NCI-H128 (cell line): ENCODE measurements around the gene MCM3AP.
"Not testable (repeated sequence)": the region's sequence is repeated elsewhere in the genome, so short reads cannot be mapped to it uniquely, and the experiment has no call there.

Experiments
- DNase-seq: peaks from one replicate; lab custom pipeline; 2025; ENCODE audit not compliant: unreplicated experiment; lab: John Stamatoyannopoulos, UW

MCM3AP gene

DNA sequence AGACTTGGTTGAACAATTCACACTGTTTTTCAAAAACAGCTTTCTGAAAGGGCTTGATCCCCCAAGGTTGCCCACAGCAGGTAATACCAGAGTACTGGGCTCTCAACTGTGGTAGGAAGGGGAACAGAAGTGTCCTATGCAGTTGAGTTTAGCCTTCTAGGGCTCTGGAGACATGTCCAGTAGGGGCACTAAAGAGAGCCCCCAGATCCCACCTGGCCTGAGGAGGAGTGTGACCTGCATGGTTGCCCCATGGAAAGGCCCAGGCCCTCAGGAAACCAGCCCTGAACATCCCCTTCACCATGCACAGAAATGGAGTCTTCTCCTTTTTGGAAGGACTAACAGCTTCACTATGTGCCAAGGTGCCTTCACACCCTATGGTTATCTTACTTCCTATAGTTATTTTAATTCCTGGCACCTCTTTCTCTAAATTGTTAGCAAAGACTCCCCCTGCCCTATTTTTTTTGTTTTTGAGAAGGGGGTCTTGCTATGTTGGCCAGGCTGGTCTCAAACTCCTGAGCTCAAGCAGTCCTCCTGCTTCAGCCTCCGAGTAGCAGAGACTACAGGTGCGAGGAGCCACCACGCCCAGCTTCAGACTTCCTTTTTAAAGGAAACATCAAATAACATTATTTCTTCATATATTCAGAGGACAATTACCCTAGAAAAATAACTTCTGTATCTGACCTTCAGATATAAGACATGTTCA lies 40.0 kb downstream of the MCM3AP start:
- DNase-seq = no peak

DNA sequence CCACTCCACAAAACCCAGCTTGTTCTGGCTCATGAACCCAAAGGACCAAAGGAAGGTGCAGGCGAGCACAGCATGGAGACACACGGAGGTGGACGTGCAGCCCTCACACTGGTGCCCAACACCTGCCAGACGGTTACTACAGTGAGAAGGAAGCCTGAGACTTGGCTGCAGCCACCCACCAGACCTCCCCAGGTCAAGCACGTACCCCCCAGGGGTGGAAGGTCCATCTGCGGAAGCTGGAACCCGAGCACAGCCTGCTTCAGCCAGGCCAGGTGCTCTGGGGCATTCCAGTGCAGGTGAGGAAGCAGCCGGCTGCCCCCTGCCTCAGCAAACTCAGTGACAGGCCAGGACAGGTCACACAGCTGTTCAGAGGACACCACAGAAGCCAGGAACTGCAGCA lies 40.8 kb downstream of the MCM3AP start:
- DNase-seq = no peak

GRCh38 chr21:46243960-46244361 lies 41.5 kb downstream of the MCM3AP start:
- DNase-seq = no peak

DNA sequence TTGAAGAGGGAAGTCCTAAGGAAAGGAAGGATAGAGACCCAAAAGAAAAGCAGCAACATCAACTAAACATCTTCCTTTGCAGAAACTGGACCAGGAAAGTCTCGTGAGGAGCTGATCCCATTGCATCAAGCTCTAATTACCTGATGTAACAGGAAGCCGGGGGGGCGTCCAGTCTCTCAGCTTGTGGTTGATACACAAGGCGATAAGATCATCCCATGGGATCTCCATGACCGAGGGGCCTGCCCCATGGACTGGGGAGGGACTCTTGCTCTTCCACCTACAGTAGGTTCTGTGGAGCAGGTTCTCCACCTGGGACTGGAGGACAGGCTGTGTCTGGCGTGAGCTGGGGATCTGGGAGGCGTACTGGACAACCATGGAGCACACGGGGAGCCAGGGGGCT lies 42.1 kb downstream of the MCM3AP start:
- no peak for DNase-seq

GRCh38 chr21:46241577-46241976 lies 43.8 kb downstream of the MCM3AP start:
- not testable (repeated sequence) for DNase-seq

DNA sequence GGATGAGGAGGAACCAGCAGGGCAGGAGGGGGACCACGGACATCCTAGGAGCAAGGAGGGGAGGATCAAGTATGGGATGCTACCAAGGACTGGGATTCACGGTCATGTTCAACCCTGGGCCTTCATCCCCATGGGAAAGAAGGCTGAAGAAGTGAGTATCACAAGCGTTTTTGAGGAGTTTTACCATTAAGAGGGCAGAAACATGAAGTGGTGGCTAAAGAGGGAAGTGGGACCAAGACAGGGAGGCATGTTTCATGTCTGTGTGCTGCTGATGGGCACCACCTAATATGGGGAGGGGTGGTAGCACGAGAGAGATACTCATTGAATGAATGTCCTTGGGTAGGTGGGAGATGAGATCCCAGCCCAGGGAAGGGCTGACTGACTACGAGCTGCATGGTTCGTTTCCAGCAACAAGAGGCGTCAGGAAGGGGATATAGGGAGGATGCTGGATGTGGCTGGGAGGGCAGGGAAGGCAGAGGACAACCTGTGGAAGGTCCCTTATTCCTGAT lies 45.5 kb downstream of the MCM3AP start:
- no peak for DNase-seq

DNA sequence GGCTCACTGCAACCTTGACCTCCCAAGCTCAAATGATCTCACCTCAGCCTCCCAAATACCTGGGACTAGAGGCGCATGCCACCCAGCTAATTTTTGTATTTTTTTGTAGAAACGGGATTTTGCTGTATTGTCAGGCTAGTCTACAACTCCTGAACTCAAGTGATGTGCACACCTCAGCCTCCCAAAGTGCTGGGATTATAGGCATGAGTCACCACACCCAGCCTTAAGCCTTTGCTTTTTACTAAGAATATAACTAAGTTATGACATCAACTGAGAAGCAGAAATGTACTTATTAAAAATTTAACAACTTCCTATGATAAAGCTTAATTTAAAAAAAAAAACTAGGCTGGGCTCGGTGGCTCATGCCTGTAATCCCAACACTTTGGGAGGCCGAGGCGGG lies 47.9 kb downstream of the MCM3AP start:
- DNase-seq = no peak

DNA sequence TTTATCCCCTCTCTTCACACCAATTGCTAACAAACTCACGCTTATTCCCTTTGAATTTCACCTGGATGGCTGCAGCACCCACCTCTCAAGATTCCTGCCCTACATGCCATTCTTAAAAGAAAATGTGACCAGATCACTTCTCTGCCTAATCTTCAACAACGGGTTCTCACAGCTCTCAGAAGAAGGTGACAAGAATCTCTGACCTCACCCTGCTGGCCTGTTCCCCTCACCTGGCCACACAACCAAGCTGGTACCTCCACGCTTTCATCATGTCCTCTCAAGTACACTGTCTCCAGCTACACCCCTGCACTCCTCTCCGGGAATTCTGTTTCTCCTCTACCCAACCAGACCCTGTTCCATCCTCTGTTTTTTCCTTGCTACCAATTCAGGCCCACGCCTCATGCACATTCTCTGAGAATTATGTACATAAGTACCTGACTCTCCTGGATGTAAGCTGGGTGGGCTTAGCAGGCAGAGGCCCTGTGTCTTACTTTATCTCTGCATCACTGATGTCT lies 50.9 kb downstream of the MCM3AP start:
- DNase-seq = no peak

GRCh38 chr21:46229923-46230260 lies 55.5 kb downstream of the MCM3AP start:
- no peak for DNase-seq

DNA sequence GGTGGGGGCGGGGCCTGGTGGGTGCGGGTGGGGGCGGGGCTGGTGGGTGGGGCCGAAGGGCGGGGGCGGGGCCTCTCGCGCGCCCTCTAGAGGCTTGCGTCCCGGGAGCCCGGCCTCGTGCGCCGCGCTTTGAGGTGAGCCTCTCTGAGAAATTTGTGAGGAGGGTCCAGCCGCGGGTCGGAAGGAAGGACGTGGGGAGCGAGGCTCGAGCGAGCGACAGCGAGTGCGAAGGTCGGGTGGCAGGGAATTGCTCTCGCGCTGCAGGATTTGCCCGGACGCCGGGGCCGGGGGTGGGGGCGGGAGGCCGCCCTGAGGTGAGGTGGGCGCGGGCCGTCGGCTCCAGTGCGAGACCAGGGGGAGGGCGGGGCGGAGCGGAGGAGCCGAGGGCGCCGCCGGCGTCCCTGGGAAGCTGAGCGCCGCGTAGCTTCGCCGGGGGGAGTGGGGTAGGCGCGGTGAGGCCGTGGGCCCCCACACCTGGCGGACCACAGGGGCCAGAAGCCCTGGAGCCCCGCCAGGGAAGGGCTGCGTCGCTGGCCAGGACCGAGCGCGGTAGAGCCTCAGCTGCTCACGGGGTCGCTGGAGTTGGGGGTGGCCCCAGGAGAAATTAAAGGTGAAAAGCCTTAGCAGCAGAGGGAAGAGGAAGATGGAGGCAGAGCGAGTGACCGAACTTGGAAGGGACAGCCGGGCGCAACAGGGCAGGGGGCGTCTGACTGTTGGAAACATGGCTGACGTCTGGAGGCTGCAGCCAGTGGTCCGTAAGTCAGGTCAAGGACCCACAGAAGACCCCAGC lies 56.1 kb downstream of the MCM3AP start:
- DNase-seq = no peak

DNA sequence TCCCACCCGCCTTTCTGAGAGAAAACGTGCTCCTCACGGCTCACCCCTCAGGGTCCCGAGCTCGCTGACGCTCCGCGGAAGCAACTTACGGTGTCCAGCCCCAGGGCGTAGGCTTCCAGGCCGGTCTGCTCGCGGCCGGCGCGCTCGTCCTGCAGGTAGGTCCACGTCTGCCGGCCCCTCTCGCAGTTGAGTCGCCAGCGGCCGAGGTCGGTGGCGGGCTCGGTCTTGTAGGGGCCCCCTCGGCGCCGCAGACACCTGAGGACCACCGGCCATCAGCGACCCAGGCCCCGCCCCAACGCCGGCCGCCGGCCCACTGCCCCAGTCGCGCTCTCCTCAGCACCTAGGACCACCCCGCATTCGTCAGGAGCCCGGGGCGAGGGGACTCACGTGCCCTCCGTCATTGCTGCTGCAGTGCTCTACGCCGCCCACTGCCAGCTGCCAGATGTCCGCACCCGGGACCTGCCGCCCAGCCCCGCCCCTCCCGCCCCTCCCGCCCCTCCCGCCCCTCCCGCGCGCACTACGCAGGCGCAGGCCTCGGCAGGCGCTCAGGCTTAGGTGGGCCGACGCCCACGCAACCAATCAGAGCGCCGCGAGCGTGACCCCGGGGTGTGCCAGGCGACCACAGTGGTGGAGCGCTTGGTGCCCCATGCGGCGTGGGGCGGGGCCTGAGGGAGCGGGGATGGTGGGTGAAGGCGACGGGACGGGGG lies 56.9 kb downstream of the MCM3AP start, which contains the start of gene LSS:
Gene LSS, minus strand, starts transcription at position 430 of the 707 bp plus-strand sequence. Its CDS starts 29 bp downstream, at position 401.
- peak; percentile 95 for DNase-seq

GRCh38 chr21:46227811-46228344 lies 57.5 kb downstream of the MCM3AP start:
- no peak for DNase-seq

GRCh38 chr21:46226920-46227599 lies 58.4 kb downstream of the MCM3AP start:
- no peak for DNase-seq

DNA sequence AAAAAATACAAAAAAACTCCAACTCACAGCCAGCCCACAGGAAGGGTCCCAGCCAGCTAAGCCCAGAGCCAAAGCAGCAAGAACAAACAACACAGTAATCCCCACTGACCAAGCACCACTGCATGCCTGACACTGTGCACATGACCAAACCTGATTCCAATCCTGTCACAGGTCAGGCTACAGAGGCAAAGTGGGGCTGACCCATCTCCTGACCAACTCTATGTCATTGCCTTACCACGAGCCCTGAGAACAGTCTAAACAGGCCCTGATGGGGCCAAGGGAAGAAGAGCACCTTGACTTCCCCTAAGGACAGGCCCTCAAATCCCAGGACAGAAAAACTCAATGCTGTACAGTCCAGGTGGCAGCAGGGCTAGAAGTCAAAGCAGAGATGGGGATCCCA lies 59.3 kb downstream of the MCM3AP start:
- DNase-seq = no peak

DNA sequence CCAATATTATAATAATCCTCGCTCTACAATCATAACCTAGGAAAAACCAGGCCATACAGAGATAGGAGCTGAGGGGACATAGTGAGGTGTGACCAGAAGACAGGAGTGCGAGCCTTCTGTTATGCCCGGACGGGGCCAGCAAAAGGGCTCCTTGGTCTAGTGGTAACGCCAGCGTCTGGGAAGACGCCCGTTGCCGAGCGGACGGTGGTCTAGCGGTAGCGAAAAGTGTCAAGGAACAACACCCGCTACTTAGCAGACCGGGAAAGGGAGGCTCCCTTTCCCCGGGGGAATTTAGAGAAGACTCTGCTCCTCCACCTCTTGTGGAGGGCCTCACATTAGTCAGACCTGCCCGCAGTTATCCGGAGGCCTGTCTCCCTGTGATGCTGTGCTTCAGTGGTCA lies 61.8 kb downstream of the MCM3AP start:
- not testable (repeated sequence) for DNase-seq

DNA sequence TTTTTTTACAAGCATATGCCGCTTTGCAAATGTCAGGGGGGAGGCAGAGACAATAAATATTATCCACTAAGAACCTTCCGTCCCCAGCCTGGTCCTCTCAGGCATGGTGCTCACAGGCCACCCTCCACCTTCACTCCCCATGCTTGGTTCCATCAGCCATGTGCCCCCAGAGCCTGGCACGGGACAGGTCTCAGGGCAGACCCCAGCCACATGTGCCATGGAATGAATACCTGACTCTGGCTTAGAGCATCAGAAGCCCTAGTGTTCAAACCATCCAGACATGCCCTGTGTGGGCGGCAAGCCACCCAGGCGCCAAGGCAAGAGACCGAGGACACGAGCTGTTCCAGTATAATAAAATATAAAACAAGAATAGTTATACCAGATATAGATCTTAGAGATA lies 62.2 kb downstream of the MCM3AP start:
- no peak for DNase-seq

DNA sequence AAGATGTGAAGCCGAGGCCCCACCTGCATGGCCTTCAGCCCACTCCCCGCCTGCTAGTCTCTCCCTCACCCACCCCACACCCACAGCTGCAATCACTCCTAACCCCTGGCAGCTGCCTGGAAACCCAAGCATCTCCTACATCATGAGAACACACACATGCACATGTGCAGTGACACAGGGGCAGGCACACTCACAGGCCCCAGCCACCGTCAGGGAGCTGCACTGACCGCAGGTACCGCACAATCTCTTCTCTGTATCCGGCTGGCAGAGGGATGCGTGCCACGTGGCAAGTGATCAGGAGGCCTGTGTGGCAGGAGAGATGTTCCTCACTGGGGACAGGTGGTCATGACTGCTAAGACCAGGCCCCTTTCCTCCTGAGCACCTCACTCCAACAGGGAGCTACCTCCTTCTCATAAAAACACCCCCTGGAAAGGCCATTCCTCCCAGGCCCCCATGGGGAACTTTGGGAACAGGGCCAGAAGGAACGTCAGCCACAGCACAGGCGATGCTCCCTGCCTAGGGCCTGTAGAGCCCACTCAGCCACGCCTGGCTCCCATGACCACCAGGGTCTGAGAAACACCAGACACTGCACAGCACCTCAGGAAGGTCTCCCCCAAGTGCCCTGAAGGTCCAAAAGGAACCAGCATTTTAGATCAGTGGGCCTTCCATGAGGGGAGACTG lies 62.8 kb downstream of the MCM3AP start:
- no peak for DNase-seq

DNA sequence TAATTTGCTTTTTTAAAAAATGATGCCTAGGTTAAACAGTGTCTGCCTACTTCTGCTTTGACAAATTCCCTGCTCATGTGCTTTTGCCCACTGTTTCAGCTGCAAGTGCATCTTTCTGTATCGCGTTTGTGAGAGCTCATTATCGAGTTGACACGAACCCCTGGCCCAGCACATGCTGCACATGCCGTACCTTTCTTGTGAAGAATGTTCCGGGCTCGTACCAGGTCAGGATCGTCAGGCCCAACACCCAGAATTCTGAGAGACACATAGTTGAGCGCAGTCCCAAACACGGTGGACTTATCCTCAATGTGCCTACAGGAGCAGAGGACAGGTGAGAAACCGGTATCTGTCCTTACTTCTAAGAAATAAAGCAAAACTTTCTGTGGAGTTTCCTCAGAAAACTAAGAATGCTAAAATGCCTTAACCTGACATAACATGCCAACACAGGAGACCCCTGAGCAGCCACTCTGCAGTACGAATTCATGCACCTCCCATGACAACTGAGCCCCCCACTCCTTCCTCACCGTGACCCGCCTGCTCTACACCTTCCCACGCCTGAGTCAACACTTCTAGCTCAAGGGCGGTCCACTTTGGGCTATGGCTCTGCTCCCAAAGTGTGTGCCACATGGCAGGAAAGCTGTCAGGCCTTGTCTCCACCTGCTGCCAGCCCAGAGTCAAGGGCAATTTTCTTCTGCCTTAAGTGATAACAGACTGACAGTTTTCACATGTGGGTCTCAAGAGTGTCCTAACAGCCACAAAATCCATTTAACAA lies 63.6 kb downstream of the MCM3AP start:
- DNase-seq = no peak

GRCh38 chr21:46220847-46221246 lies 64.6 kb downstream of the MCM3AP start:
- DNase-seq = no peak
